ENCODE results near the gene MED7.
"Not testable (repeated sequence)": the region's sequence is repeated elsewhere in the genome, so short reads cannot be mapped to it uniquely, and the experiment has no call there.

MED7 gene

DNA sequence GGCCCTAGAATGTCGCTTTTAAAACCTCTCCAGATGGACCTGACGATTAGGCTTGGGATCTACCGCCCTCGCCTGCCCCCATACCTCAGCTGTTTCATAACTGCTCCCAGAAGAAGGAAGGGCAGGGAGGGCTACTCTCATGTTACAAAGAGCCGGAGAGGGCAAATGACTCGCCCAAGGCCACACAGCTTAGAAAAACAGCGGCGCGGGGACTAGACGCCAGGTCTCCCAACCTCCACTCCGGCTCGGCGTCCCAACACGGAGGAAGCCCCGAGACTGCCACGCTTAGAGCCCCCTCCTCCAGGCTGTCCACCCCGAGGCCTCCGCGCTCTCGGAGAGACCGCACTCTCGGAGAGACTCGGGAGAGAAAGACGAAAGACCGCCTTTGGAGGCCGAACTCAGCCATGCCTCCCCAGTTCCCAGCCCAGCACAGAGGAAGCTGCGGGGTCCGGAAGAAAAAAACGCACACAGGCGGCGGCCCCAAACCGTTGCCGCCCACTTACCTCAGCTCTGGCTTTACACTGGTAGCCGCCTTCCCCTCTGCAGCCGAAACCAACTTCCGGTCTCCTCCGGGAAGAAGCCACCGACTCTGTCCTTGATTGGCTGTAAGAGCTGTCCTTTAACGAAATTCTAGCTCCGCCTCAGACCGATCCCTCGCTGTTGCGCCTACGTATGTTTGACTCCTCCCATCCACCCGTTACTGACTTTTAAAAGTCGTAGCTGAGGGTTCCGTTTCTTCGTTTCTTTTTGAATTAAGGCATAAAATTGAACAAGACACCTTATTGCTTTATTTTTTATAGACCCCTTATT, at the start of gene MED7:
MED7 (minus strand) TSS at position 549 of the 810 bp plus-strand sequence. CDS start 3,434 bp downstream, outside the sequence.
- peak; percentile 99 for DNase-seq (ENCODE audit: low spot score)

DNA sequence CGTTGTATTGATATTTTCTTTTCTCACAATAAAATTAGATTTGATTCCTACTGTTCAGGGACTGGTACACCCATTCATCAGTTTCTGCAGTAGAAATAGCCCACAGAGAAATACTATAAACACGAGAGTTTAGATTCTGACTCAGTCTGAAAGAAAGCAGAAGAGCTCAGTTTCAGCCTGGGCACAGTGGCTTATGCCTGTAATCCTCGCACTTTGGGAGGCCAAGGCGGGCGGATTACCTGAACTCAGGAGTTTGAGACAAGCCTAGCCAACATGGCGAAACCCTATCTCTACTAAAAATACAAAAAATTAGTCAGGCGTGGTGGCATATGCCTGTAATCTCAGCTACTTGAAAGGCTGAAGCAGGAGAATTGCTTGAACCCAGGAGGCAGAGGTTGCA, 46.6 kb upstream of the MED7 start:
- DNase-seq (ENCODE audit: low spot score) = no peak

DNA sequence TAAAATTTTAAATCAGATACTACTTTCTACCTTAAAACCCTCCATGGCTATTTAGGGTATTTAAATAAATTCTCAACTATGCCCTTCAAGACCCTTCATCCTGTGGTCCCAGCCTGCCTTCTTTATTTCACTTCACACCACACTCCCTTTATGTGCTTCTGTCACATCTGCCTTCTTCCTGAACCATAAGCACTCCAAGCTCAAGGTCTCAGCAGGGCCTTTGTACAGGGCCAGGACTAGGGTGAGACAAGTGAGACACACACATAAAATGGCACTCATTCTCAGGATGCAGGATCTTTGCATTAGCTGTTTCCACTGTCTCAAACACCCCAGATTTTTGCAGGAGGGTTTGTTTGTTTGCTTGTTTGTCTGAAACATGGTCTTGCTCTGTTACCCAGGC, 45.6 kb upstream of the MED7 start:
- no peak for DNase-seq (ENCODE audit: low spot score)

- DNase-seq (ENCODE audit: low spot score) = no peak
Measured at GRCh38 chr5:157187046-157187754, 44.5 kb upstream of the MED7 start.

- no peak for DNase-seq (ENCODE audit: low spot score)
Measured at GRCh38 chr5:157186309-157187045, 43.8 kb upstream of the MED7 start.

DNA sequence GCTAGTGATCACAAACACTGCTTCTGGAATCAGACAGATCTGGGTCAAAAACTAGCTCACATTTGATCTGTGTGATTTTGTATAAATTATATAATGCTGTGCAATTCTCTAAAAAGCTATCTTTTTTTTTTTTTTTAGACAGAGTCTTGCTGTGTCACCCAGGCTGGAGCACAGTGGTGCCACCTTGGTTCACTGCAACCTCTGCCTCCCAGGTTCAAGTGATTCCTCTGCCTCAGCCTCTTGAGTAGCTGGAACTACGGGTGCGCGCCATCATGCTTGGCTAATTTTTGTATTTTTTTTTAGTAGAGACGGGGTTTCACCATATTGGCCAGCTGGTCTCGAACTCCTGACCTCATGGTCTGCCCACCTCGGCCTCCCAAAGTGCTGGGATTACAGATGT, 42.5 kb upstream of the MED7 start:
- DNase-seq (ENCODE audit: low spot score) = not testable (repeated sequence)

DNA sequence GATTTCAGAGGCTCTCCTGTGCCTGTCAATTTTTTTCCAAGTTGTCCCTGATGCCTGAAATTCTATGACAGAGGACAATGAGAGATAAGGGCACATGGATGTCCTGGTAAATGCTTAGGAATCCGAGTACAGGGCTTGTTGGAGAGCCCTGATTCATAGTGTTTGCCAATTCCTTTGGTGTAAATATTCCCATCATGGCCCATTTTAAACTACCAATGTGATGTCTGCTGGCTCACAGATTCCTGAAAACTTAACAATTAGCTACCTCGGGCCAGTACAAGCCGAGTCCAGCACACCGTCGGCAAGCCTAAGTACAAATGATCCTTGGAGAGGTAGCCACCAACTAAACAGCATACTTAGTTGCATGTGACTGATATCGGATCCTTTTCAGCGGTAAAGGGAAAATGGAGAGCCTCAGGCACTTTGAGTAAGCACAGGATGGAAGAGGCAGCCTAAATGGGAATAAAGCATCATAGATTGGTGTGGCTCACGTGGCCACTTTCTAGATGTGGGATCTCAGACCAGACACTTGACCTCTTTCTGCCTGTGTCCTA, 41.5 kb upstream of the MED7 start:
- no peak for DNase-seq (ENCODE audit: low spot score)

DNA sequence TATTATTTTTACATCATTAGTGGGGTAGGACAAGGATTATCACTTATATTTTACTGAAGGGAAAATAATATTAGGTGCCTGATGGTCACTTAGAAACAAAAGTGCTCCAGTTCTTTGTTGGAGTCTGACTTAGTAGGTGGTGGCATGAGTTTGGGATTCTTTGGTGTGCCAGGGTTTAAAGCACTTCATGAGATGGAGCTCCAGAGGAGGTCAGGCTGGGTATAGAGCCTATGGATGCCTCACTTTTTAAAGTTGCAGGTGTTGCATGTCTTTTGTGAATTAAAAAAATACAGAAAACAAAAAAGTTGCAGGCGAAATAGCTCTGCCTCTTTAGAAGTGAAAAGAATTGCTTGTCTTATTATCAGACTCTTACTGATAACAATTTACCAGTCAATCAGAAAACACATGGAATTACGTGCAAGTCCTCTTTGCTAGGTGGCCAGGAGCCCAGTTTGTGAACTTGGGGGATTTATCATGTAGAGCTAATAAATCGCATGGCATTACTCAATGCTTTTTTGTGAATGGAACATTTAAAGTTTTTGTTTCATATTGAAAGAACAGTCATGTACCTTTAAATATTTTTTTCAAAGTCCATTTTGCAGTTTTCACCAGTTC, 39.6 kb upstream of the MED7 start:
- no peak for DNase-seq (ENCODE audit: low spot score)

DNA sequence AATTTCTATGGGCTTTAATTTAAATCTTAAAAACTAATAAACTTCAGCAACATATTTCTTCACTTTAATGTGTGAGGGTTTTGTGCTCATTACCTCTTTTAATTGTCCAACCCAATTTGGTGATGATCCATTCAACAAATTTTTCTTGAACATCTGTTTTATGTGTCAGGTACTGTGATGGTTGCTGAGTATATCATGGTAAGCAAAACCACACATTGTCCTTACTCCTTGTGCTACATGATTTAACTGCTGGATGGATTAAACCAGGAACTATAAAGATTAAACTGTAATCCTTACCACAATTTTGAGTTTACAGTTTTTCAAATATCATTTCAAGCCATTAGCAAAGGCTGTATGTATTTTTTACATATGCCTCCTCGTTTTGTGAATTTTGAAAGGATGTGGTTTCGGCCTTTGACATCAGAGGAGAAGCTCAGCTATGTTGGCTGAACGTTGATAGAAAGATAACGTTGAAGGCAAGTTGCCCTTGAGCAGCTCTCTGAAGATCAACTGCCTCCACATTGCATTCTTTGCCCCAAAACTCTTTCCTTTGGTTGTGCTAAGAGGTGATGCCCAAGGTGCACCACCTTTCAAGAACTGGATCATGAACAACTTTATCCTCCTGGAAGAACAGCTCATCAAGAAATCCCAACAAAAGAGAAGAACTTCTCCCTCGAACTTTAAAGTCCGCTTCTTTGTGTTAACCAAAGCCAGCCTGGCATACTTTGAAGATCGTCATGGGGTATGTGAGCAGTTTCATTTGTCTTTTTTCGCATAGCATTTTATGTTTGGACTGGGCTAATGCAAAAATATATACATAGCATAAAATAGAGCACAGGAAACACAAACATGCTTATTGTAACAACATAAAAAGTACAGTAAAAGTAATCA, 38.0 kb upstream of the MED7 start, which contains the start of gene ITK:
ITK (plus strand) TSS at position 467 of the 891 bp plus-strand sequence; CDS start at position 605, 138 bp downstream.
- DNase-seq (ENCODE audit: low spot score) = no peak

DNA sequence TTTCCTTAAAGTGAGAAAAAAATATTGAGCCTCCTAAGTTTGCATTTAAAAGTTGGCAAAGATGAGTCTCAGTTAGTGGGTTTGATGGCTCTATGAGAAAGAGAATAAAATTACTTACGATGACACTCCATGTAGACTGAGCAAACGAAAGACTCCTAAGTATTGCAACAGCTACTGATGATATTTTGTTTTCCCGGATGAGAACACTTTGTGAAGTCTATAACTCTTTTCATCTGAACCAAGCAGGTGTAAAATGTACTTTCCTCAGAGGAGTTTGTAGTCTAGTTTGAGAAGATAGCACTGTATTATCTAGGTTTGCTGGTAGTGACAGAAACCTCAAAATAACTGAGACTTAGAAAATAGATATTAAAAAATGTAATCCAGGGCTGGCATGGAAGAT, 36.3 kb upstream of the MED7 start:
- no peak for DNase-seq (ENCODE audit: low spot score)

DNA sequence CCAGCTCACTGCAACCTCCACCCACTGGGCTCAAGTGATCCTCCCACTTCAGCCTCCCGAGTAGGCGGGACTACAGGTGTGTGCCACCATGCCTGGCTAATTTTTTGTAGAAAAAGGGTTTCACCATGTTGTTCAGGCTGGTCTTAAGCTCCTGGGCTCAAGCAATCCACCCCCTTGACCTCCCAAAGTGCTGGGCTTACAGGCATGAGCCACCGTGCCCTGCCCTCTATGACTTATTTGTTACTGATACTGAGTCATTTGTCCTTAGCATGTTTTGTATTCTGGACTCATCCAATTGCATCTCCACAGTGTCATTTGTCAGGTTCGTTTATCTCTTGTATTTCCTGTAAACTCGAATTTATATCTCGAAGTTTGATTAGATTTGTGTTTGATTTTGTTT, 35.3 kb upstream of the MED7 start:
- no peak for DNase-seq (ENCODE audit: low spot score)

DNA sequence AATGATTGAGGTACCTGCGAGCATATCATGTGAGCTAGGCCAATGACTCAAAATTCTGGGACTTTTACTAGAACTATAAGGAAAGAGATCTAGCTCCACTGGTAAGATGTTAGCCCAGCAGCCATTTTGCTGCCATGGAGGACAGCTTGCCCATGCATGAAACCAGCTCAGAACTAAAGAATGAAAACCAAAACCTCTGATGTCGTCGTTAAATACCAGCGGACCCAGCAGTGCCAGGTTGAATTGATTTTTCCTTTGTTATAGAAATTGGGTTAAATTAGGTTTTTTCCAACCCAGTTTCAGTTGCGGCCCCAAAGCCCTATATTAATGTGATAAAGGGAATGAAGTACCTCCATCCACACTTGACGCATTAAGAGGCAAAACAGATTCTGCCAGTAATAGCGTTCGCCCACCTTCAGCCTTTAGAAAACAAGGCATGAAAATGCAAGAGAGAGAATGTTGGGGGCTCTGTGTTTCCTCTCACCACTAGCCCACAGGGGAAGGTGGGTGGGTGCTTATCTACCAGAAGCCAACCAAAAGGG, 32.5 kb upstream of the MED7 start:
- DNase-seq (ENCODE audit: low spot score) = no peak

GRCh38 chr5:157172403-157172802, 29.7 kb upstream of the MED7 start:
- DNase-seq (ENCODE audit: low spot score) = no peak

DNA sequence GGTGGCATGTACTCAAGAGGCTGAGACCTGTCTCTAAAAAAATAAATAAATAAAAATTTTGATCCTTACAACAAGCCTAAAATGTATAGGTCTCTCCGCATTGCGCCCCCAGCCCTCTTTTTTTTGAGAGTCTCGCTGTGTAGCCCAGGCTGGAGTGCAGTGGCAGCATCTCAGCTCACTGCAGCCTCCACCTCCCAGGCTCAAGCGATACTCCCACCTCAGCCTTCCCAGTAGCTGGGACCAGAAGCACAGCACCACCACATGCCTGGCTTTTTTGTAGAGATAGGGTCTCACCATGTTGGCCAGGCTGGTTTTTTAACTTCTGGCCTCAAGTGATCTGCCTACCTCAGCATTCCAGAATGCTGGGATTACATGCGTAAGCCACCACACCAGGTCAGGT, 25.6 kb upstream of the MED7 start:
- DNase-seq (ENCODE audit: low spot score) = no peak

- peak; percentile 46 for DNase-seq (ENCODE audit: low spot score)
Measured at GRCh38 chr5:157167214-157167621, 24.6 kb upstream of the MED7 start.

GRCh38 chr5:157166214-157167213, 23.8 kb upstream of the MED7 start, which contains the start of gene GARIN3:
Gene GARIN3 (minus strand): TSS chr5:157166264. CDS start chr5:157166168, 96 bp downstream.
- DNase-seq (ENCODE audit: low spot score) = no peak

GRCh38 chr5:157165668-157166067, 23.0 kb upstream of the MED7 start:
- DNase-seq (ENCODE audit: low spot score) = no peak

- no peak for DNase-seq (ENCODE audit: low spot score)
Measured at GRCh38 chr5:157165261-157165660, 22.6 kb upstream of the MED7 start.

- DNase-seq (ENCODE audit: low spot score) = no peak
Measured at GRCh38 chr5:157164521-157164920, 21.9 kb upstream of the MED7 start.

Data from SW480 (cell line).